ENCODE measurements around the gene TASOR2.
A peak's percentile ranks its signal among the peaks of the same experiment; 100 is the strongest.

TASOR2 gene

GRCh38 chr10:5681930-5682329, 2.7 kb upstream of the TASOR2 start:
- peaks cover 7% of the 10 kb centered on the region for H3F3A ChIP-seq (ENCODE audit: control insufficient read depth, insufficient read depth)
- H3K9me3 ChIP-seq (ENCODE audit: control insufficient read depth, insufficient read depth, low read length), result peaks cover 3% of the 10 kb centered on the region; the same call in 1 of the 2 replicates
- peaks cover 26% of the 10 kb centered on the region for H3K36me3 ChIP-seq (ENCODE audit: control insufficient read depth, low read length)
- no peaks in the 10 kb centered on the region for H3K27me3 ChIP-seq (ENCODE audit: control insufficient read depth, low read length)
- peak overlapping the region; percentile 0; the same call in 1 of the 2 replicates for H3K4me2 ChIP-seq (ENCODE audit: low read length)
- H3K4me1 ChIP-seq (ENCODE audit: control insufficient read depth, low read length), result peaks cover 33% of the 10 kb centered on the region
- H3K4me3 ChIP-seq (ENCODE audit: low read length), result no peak overlapping the region
- TF ChIP-seq CTCF (IDR thresholded peaks at IDR 0.05; ENCODE audit: low read depth, low read length, poor library complexity, severe bottlenecking) (no peak), EZH2phosphoT487 (IDR thresholded peaks at IDR 0.05; ENCODE audit: borderline replicate concordance, low read length) (no peak)
- H3K9me2 ChIP-seq (replicated peaks; ENCODE audit: control insufficient read depth, low read length), result no peaks in the 10 kb centered on the region
- H4K20me1 ChIP-seq (ENCODE audit: control insufficient read depth, insufficient read depth, low read depth, low read length), result no peaks in the 10 kb centered on the region
- peaks cover 31% of the 10 kb centered on the region for H3K79me2 ChIP-seq (ENCODE audit: control insufficient read depth, low read length)
- H3K27ac ChIP-seq (ENCODE audit: low read depth, low read length), result no peak overlapping the region

GRCh38 chr10:5683065-5683464, 1.6 kb upstream of the TASOR2 start:
- H3K9me3 ChIP-seq (ENCODE audit: control insufficient read depth, insufficient read depth, low read length), result peaks cover 3% of the 10 kb centered on the region; the same call in 1 of the 2 replicates
- no peaks in the 10 kb centered on the region for H4K20me1 ChIP-seq (ENCODE audit: control insufficient read depth, insufficient read depth, low read depth, low read length)
- TF ChIP-seq EZH2phosphoT487 (IDR thresholded peaks at IDR 0.05; ENCODE audit: borderline replicate concordance, low read length) (no peak), CTCF (IDR thresholded peaks at IDR 0.05; ENCODE audit: low read depth, low read length, poor library complexity, severe bottlenecking) (no peak)
- H3F3A ChIP-seq (ENCODE audit: control insufficient read depth, insufficient read depth), result peaks cover 15% of the 10 kb centered on the region
- H3K4me2 ChIP-seq (ENCODE audit: low read length), result no peak overlapping the region
- H3K79me2 ChIP-seq (ENCODE audit: control insufficient read depth, low read length), result peaks cover 42% of the 10 kb centered on the region
- H3K4me3 ChIP-seq (ENCODE audit: low read length), result no peak overlapping the region
- no peaks in the 10 kb centered on the region for H3K27me3 ChIP-seq (ENCODE audit: control insufficient read depth, low read length)
- H3K4me1 ChIP-seq (ENCODE audit: control insufficient read depth, low read length), result peaks cover 35% of the 10 kb centered on the region
- H3K9me2 ChIP-seq (replicated peaks; ENCODE audit: control insufficient read depth, low read length), result no peaks in the 10 kb centered on the region
- peaks cover 38% of the 10 kb centered on the region for H3K36me3 ChIP-seq (ENCODE audit: control insufficient read depth, low read length)
- H3K27ac ChIP-seq (ENCODE audit: low read depth, low read length), result no peak overlapping the region

- H3K27ac ChIP-seq (ENCODE audit: low read depth, low read length), result peak overlapping the region; percentile 99
- peak overlapping the region; percentile 97 for H3K4me2 ChIP-seq (ENCODE audit: low read length)
- H4K20me1 ChIP-seq (ENCODE audit: control insufficient read depth, insufficient read depth, low read depth, low read length), result no peaks in the 10 kb centered on the region
- peaks cover 63% of the 10 kb centered on the region for H3K79me2 ChIP-seq (ENCODE audit: control insufficient read depth, low read length)
- peaks cover 3% of the 10 kb centered on the region; the same call in 1 of the 2 replicates for H3K9me3 ChIP-seq (ENCODE audit: control insufficient read depth, insufficient read depth, low read length)
- peak overlapping the region; percentile 78 for H3K4me3 ChIP-seq (ENCODE audit: low read length)
- H3K4me1 ChIP-seq (ENCODE audit: control insufficient read depth, low read length), result peaks cover 44% of the 10 kb centered on the region
- H3K27me3 ChIP-seq (ENCODE audit: control insufficient read depth, low read length), result no peaks in the 10 kb centered on the region
- peaks cover 29% of the 10 kb centered on the region for H3F3A ChIP-seq (ENCODE audit: control insufficient read depth, insufficient read depth)
- H3K9me2 ChIP-seq (replicated peaks; ENCODE audit: control insufficient read depth, low read length), result no peaks in the 10 kb centered on the region
- peaks cover 58% of the 10 kb centered on the region for H3K36me3 ChIP-seq (ENCODE audit: control insufficient read depth, low read length)
- TF ChIP-seq CTCF (IDR thresholded peaks at IDR 0.05; ENCODE audit: low read depth, low read length, poor library complexity, severe bottlenecking) (peak; percentile 58), EZH2phosphoT487 (IDR thresholded peaks at IDR 0.05; ENCODE audit: borderline replicate concordance, low read length) (no peak)
Observed at GRCh38 chr10:5684971-5685763, 529 bp downstream of the TASOR2 start.
